NB4 (cell line): Measurements from ENCODE around the gene LYRM4.
A peak's percentile ranks its signal among the peaks of the same experiment; 100 is the strongest.

Experiments
- DNase-seq: peaks from one replicate; pipeline ENCODE4 v3.0.0; 2010; ENCODE audit warnings: low read depth
- H3K4me3 ChIP-seq: one replicate; pipeline ENCODE4 v1.5.1; 2011; ENCODE audit warnings: mild to moderate bottlenecking, low read depth, low read length, moderate library complexity
- CTCF ChIP-seq: IDR thresholded peaks from one replicate; pipeline ENCODE4 v1.5.1; 2012; ENCODE audit warnings: low read depth, low read length
- MAX ChIP-seq: IDR thresholded peaks from 2 replicates; pipeline ENCODE4 v1.6.1; 2011; ENCODE audit warnings: low read depth, low read length
- MYC ChIP-seq: IDR thresholded peaks from 2 replicates; pipeline ENCODE4 v1.6.1; 2011; ENCODE audit warnings: low read depth, low read length
- POLR2A ChIP-seq: IDR thresholded peaks from 2 replicates; pipeline ENCODE4 v1.6.1; 2011; ENCODE audit warnings: mild to moderate bottlenecking; ENCODE audit not compliant: insufficient read length; ENCODE audit errors: extremely low read depth

LYRM4 gene

GRCh38 chr6:5214570-5215052, 46.1 kb downstream of the LYRM4 start:
- DNase-seq: peak; percentile 63
- no peak overlapping the region for H3K4me3 ChIP-seq
- TF ChIP-seq MYC (peak; percentile 19; the same call in 1 of the 2 replicates), POLR2A (no peak), MAX (no peak; the same call in 1 of the 2 replicates), CTCF (peak; percentile 69)

- no peak for DNase-seq
- H3K4me3 ChIP-seq: no peak overlapping the region
- TF ChIP-seq MAX: no peak
- TF ChIP-seq POLR2A: no peak
- no peak for TF ChIP-seq CTCF
- TF ChIP-seq MYC: no peak
Observed at GRCh38 chr6:5213836-5214235, 46.9 kb downstream of the LYRM4 start.

GRCh38 chr6:5211492-5211891, 49.3 kb downstream of the LYRM4 start:
- TF ChIP-seq MAX: no peak
- TF ChIP-seq MYC: no peak
- TF ChIP-seq CTCF: no peak
- no peak for TF ChIP-seq POLR2A
- no peak for DNase-seq

GRCh38 chr6:5208471-5208971, 52.2 kb downstream of the LYRM4 start:
- TF ChIP-seq MAX (no peak), POLR2A (no peak), CTCF (no peak), MYC (no peak)
- DNase-seq: no peak
- no peak overlapping the region for H3K4me3 ChIP-seq

More at GRCh38 chr6:5211492-5211891, 49.3 kb downstream of the LYRM4 start:
- H3K4me3 ChIP-seq: no peak overlapping the region

- DNase-seq: no peak
- no peak for TF ChIP-seq MYC
- H3K4me3 ChIP-seq: no peak overlapping the region
Observed at GRCh38 chr6:5208057-5208456, 52.7 kb downstream of the LYRM4 start.

GRCh38 chr6:5206920-5207561, 53.7 kb downstream of the LYRM4 start:
- TF ChIP-seq CTCF (no peak), POLR2A (no peak), MYC (no peak), MAX (no peak)
- DNase-seq: no peak
- H3K4me3 ChIP-seq: no peak overlapping the region
